Kidney epithelial cell (primary cell): ENCODE results near the gene RUFY4. TPM values are rescaled to one million over a fixed set of nuclear protein-coding genes. Genes with fewer than 3 reads are reported as not detected.

Source experiments
- DNase-seq: peaks from one replicate; pipeline ENCODE4 v3.0.0-alpha.2; 2010; ENCODE audit warnings: low read depth
- H3K27me3 ChIP-seq: 2 replicates; pipeline ENCODE4 v1.6.0; 2011; ENCODE audit warnings: low read length; ENCODE audit not compliant: control insufficient read depth, insufficient read depth
- H3K36me3 ChIP-seq: 2 replicates; pipeline ENCODE4 v1.5.1; 2011; ENCODE audit warnings: low read length; ENCODE audit not compliant: control insufficient read depth, insufficient read depth
- H3K4me3 ChIP-seq: 2 replicates; pipeline ENCODE4 v1.5.1; 2011; ENCODE audit warnings: low read depth, mild to moderate bottlenecking, control low read depth, low read length
- total RNA-seq: library from RNA; depleted of rRNA; stranded (reverse); fragments of >200 nt; gene quantifications from 2 replicates; pipeline ENCODE4 v1.2.3, GENCODE V29; 2015
- TF ChIP-seq, protein P1 (sequence below): IDR thresholded peaks from 2 replicates; pipeline ENCODE4 v1.5.1; 2011; ENCODE audit warnings: mild to moderate bottlenecking, moderate library complexity, low read length, control low read depth, inconsistent platforms; ENCODE audit not compliant: insufficient read depth, poor library complexity, severe bottlenecking

Gene RUFY4
- total RNA-seq, 1 donor from 2014 or later, result not detected

DNA sequence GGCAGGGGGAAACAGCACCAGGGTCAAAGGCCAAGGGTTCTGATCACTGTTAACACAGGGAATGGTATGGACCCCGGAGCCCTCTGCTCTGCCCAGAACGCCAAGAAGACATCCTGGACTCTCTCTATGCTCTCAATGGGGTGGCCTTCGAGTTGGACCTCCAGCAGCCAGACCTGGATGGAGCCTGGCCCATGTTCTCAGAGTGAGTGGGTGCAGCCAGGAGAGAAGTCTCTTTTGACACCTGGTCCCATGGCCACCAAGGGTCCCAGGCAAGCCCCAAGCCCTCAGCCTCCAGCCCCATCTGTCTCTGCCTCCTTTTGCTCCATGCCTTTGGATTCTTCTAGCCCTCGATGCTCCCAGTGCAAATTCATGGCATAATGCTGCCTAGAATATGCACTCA is 4.1 kb downstream of the RUFY4 start:
- Histone ChIP-seq H3K36me3 (no peaks in the 10 kb centered on the region), H3K27me3 (peaks cover 16% of the 10 kb centered on the region)
- TF ChIP-seq, protein P1, sequence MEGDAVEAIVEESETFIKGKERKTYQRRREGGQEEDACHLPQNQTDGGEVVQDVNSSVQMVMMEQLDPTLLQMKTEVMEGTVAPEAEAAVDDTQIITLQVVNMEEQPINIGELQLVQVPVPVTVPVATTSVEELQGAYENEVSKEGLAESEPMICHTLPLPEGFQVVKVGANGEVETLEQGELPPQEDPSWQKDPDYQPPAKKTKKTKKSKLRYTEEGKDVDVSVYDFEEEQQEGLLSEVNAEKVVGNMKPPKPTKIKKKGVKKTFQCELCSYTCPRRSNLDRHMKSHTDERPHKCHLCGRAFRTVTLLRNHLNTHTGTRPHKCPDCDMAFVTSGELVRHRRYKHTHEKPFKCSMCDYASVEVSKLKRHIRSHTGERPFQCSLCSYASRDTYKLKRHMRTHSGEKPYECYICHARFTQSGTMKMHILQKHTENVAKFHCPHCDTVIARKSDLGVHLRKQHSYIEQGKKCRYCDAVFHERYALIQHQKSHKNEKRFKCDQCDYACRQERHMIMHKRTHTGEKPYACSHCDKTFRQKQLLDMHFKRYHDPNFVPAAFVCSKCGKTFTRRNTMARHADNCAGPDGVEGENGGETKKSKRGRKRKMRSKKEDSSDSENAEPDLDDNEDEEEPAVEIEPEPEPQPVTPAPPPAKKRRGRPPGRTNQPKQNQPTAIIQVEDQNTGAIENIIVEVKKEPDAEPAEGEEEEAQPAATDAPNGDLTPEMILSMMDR, result no peak

DNA sequence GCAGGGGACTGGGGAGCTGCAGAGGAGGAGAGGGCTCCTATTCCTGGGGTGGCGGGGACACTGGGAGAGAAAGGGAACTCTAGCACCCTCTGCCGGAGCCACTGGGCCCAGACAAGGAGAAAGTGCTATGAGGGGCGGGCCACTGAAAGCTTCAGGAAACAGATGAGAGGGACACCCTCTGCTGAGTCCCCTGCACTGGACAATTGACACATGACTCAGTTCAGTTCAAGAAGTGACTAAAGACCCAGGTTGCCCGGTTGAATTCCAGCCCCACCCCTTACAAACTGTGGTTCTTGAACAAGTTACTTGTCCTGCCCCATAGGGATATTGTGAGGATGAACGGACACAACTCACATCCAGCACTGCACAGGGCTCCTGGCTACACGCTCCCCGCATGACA is 5.0 kb downstream of the RUFY4 start:
- DNase-seq, result no peak
- H3K27me3 ChIP-seq, result peaks cover 10% of the 10 kb centered on the region
- no peaks in the 10 kb centered on the region for H3K36me3 ChIP-seq
- TF ChIP-seq, protein P1, result peak; percentile 60
- no peak overlapping the region for H3K4me3 ChIP-seq

More for the DNA sequence above, 4.1 kb downstream of the RUFY4 start:
- no peak overlapping the region for H3K4me3 ChIP-seq
- no peak for DNase-seq

DNA sequence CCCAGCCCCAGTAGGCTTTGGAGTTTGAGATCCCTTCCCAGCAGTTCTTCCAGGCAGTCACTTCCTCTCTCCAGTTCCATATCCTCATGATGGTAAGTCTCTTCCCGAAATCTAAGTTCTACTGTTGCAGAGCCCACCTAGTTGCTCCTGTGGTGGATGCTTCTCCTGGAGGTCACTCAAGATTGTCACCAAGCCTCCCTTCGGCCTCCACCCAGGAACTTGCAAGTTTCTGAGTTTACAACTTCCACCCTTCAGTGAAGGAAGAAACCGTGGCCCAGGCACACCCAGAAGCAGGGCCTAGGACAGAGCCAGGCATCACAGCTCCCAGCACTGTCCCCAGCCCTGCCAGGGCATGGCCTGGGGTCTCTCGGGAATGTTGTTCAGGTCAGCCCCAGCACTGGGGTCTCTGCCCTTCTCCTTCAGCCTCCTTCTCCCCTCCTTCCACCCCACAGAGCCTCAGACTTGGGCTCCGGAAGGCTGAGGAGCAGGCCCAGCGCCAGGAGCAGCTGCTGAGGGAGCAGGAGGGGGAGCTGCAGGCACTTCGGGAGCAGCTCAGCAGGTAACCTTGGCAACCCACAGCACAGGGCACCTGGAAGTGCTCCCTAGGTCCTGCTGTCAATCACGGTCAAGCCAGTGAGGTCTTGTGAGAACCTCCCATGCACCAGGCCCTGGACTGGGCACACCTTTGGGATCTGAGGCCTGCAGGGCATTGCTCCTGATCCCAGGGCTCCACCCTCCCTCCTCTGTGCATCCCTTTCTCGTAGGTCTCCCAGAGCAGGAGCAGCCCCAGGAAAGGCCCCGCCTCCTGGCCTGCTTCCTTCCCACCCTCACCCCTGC is 7.1 kb downstream of the RUFY4 start:
- TF ChIP-seq, protein P1, result no peak
- no peak for DNase-seq

DNA sequence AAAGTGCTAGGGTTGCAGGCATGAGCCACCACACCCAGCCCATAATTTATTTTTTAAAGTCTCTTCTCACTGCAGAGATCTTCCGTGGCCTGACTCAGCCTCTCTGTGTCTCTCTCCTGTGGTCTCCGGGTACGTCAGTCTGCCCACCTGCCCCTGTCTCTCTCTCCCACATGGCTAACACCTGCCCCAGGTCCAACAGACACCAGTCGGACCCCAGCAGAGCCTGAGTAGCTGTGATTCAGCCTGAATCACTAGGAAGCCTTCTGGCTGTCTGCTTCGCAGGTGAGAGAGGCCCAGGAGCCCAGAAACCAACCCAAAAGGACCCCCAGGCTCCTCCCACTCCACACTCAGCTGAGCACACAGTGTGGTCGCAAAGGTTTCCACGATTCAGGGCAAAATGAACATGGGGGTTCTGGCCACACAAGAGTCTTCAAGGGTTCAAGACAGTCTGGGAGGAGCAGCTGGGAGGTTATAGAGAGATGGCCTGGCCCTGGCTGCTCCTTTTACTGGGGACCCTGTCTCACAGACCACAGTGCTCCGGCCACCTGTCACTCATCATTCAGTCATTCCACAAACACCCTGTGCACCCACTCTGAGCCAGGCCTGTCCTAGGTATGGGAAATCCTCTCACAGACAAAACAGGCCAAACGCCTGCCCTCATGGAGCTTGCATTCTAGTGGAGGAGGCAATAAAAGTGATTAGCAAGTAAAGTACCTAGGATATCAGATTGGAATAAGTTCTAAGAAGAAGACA is 8.6 kb downstream of the RUFY4 start:
- Histone ChIP-seq H3K4me3 (no peak overlapping the region), H3K36me3 (no peaks in the 10 kb centered on the region), H3K27me3 (no peaks in the 10 kb centered on the region)
- TF ChIP-seq, protein P1, result no peak
- DNase-seq, result no peak

More for the DNA sequence above, 7.1 kb downstream of the RUFY4 start:
- H3K4me3 ChIP-seq, result no peak overlapping the region
- H3K36me3 ChIP-seq, result no peaks in the 10 kb centered on the region
- peaks cover 2% of the 10 kb centered on the region for H3K27me3 ChIP-seq

DNA sequence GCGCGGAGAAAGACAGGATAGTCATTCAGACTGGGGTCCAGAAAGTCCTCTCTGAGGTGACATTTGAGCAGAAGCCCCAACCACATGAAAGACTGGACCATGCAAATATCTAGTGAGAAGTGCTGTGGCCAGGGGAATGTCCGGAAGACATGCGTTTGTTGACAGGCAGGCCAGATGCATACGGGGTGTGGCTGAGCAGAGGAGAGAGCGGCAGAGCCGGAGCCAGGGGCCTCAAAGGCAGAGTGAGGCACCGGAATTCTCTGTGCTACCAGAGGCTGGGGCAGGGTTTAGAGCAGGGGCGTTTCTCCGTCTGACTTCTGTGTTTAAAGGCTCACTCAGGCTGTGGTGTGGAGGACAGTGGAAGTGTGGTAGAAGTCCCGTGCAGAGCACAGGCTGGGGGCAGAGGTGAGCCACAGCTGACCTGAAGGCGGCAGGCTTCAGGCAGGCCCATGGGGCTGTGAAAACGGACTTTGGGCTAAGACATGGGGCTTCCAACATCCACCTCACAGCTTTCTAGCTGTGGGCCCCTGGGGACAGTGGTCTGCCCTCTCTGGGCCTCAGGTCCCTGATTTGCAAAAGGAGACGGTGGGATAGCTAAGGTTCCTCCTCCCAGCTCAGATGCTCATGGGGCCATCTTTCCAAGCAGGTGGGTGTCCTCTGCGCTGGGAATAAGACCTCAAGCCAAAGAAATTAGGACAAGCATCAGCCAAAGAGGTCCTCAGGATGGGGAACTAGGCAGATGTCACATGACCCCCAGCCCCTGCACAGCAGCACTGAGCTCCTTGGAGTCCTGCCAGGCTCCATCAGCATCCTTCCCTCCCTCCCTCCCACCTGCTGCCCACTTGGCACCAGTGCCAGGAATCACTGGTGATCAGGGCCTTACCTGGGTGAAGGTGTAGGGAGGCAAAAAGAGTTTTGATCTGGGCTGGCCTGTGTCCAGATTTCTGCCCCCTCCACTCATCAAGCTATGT is 11.2 kb downstream of the RUFY4 start:
- Histone ChIP-seq H3K27me3 (no peaks in the 10 kb centered on the region), H3K4me3 (no peak overlapping the region), H3K36me3 (no peaks in the 10 kb centered on the region)
- DNase-seq, result no peak
- TF ChIP-seq, protein P1, result no peak
